ENCODE results near the gene TENT4B.
"Not testable (repeated sequence)": the region's sequence is repeated elsewhere in the genome, so short reads cannot be mapped to it uniquely, and the experiment has no call there.

TENT4B gene

GRCh38 chr16:50152807-50153595 is at the start of gene TENT4B:
TSS of gene TENT4B (plus strand) at chr16:50153306. CDS start at chr16:50153622, 316 bp downstream.
- DNase-seq, result peak; percentile 52 to 58

GRCh38 chr16:50103764-50104163 is 49.3 kb upstream of the TENT4B start:
- DNase-seq, result no peak

DNA sequence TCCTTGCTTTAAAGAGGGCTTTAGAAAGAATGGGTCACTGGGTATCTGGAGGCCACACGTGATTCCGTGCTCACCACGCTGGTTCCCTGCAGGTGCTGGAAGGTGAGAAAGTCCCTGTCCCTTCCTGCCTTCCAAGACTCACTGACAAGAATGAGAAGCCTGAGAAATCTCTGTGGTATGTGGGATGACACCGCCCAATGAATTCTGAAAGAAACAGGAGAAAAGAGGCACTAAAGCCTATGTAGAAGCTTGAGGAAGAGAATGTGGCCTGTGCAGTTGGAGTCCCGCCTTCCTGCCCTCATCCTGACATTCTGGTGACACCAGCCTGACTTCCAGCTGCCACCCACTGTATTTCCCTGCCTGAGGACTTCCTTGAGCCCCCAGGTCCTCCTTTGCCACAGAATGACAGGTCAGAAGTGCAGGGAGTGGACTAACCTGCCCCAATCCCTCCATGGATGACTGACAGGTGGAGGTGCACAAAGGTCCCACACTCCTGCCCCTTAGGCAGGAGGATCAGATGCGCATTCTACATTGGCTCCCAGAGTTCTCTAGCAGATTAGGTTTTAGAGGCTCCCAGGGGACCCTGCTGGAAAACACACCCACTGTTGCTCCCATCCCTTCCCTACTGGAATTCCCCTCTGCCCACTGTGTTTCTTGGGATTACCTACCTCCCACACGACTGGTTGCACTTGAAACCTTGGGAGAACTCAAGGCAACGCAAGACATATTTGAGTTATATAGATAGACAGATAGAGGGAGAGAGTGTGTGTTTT is 38.6 kb upstream of the TENT4B start:
- DNase-seq, result no peak

DNA sequence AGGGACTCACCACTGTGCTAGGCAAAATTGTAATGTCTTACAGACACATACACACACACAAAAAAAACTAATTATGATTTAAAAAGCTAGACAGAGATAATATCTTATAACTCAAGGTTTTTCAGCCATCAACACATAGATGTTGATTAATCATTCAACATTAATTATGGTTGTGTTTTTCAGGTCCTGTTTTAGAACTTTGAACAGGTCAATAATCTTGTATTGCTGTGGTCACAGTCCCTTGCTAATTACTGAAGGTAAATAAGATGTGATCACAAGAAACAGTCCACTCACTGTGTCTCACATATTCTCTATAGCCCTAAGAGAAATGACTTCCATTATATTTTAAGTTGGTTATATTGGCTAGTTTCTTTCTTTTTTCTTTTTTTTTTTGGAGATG is 32.4 kb upstream of the TENT4B start:
- DNase-seq, result no peak

- no peak for DNase-seq
Measured at GRCh38 chr16:50121278-50121677, 31.8 kb upstream of the TENT4B start.

- DNase-seq, result peak in 1 of 2 experiments; percentile 4
Measured at GRCh38 chr16:50121721-50122445, 31.2 kb upstream of the TENT4B start.

DNA sequence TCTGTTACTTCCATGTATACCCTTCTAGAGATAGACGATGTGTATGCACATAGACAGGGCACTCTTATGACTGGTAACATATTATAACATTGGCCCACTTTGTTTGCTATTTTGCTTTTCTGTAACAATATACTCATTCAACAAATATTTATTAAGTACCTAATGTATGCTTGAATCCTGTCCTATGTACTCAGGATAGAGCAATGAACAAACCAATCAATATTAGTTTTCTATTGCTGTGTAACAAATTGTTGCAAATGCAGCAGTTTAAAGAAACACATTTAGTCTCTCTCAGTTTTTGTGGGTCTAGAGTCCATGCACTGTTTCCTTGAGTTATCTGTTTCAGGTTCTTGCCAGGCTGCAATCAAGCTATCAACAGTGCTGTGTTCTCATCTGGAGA is 29.7 kb upstream of the TENT4B start:
- no peak for DNase-seq

- no peak for DNase-seq
Measured at GRCh38 chr16:50124769-50125168, 28.3 kb upstream of the TENT4B start.

- no peak for DNase-seq
Measured at GRCh38 chr16:50126183-50126582, 26.9 kb upstream of the TENT4B start.

DNA sequence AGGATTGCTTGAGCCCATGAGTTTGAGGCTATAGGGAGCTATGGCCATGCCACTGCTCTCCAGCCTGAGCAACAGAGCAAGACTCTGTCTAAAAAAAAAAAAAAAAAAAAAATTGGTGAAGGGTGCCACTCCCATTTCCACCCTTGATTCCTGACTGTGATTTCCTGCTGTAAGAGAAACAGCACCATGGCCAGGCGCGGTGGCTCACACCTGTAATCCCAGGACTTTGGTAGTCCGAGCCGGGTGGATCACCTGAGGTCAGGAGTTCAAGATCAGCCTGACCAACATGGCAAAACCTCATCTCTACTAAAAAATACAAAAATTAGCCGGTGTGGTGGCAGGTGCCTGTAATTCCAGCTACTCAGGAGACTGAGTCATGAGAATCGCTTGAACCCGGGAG is 20.5 kb upstream of the TENT4B start:
- DNase-seq, result not testable (repeated sequence)

DNA sequence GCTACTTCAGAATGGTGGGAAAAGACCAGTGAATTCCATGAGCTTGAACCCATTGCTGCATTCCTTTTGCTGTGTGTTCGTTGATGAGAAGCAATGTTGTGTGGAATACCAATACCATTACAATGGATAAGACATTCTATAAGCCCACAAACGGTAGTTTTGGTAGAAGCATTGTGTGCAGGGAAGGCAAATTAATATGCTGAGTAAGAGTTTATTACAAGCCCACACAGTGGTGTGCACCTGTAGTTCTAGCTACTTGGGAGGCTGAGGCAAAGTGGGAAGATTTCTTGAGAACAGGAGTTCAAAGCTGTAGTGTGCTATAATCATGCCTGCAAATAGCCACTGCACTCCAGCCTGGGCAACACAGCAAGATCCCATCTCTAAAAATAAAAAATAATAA is 19.9 kb upstream of the TENT4B start:
- no peak for DNase-seq

DNA sequence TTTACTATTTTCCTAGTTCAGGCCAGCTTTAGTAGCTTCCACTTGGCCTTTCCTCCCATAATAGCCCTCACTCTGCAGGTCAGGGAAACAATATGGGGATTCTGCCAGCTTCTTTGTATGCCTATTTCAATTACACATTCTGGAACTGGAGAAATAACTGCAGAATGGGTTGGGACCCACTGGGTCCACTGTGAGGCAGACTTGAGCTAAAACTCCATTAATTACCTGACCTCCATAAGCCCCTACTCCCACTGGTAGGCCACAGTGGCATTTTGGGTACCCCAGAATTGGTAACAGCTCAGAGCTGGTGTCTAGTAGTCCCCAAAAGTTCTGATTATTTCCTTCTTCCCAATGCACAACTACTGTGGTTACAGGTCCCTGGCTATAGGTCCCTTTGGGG is 16.7 kb upstream of the TENT4B start:
- no peak for DNase-seq

DNA sequence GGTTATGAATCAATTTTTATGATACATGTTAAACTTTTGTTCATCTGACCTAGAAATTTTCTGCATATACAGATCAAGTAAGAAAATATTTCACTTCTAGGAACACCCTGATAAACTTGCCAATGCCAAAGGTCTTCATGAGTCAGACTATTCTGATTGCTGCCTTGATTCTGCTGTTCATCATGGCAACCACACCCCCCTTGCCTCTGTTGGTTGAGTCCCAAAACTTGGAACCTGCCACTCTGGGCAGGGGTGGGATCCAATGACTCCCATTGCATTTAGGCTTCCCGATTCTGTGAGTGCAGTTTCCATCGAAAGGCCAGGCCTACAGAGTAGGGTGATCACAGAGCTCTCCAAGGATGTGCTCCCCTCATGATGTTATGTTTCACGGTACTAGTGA is 15.8 kb upstream of the TENT4B start:
- DNase-seq, result no peak

- DNase-seq, result no peak
Measured at GRCh38 chr16:50139580-50139979, 13.5 kb upstream of the TENT4B start.

DNA sequence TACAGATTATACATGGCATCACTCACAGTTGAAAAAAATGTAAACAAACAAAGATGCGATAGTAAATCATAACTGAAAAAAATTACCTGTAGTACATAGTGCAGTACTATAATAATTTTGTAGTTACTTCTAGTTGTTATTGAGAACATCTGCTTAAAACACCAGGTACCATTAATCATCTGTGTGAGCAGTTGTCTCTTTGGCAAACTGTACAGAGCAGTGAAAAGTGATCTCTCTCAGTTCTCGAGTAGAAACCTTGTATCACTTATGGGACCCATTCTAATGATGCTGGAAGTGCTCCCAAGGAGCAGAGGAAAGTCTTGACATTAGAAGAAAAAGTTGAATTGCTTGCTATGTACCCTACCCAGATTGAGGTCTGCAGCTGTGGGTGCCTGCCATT is 8.9 kb upstream of the TENT4B start:
- no peak for DNase-seq

- DNase-seq, result no peak
Measured at GRCh38 chr16:50146479-50147435, 6.3 kb upstream of the TENT4B start.

DNA sequence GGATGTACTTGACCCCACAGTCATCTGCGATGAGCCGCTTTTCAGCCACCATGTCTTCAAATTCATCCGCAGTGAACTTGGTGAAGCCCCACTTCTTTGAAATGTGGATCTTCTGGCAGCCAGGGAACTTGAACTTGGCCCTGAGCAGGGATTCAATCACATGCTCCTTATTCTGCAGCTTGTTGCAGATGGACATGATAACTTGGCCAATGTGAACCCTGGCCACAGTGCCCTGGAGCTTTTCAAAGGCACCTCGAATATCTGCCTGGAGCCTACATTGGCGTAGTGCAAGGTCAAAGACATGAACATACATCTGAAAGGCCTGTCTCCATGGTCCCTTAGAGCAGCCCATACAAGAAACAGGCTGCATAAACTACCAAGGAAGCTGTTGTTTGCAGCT is 1.8 kb upstream of the TENT4B start:
- DNase-seq, result no peak

- no peak for DNase-seq
Measured at GRCh38 chr16:50151756-50152155, 1.4 kb upstream of the TENT4B start.

- DNase-seq, result peak in 1 of 2 experiments; percentile 23
Measured at GRCh38 chr16:50152351-50152806, 727 bp upstream of the TENT4B start.

DNA sequence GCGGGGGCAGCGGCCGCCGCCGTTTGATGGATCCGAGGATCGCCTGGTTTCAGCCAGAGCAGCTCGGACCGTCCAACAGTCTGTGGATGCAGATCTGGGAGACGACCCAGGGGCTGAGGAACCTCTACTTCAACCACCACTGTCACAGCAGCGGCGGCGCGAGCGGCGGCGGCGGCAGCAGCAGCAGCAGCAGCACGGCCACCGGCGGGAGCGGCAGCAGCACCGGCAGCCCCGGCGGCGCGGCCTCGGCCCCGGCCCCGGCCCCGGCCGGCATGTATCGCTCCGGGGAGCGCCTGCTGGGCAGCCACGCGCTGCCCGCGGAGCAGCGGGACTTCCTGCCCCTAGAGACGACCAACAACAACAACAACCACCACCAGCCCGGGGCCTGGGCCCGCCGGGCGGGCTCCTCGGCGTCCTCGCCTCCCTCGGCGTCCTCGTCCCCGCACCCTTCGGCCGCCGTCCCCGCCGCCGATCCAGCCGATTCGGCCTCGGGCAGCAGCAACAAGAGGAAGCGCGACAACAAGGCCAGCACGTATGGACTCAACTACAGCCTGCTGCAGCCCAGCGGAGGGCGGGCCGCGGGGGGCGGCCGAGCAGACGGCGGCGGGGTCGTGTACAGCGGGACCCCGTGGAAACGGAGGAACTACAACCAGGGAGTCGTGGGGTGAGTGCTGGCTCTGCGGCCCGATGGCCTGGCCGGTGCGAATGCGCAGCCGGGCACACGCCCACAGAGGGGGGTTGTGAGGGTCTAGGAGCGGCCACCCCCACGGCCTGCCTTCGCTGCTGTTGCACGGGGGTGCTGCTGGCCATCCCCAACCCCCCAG is 702 bp downstream of the TENT4B start:
- DNase-seq, result peak in 1 of 2 experiments; percentile 21

- no peak for DNase-seq
Measured at GRCh38 chr16:50154420-50154950, 1.4 kb downstream of the TENT4B start.
